HFFc6 (cell line): ENCODE measurements around the gene LAYN. TPM values are rescaled to one million over a fixed set of nuclear protein-coding genes. Genes with fewer than 3 reads are reported as not detected.
A peak's percentile ranks its signal among the peaks of the same experiment; 100 is the strongest.

ENCODE experiments used
- DNase-seq: peaks from one replicate; pipeline ENCODE4 v3.0.0-alpha.2; 2018
- H3K27ac Mint-ChIP-seq: 2 replicates; pipeline ENCODE4 v1.8.0; 2020; ENCODE audit warnings: mild to moderate bottlenecking, mixed read lengths
- H3K27me3 Mint-ChIP-seq: 2 replicates; pipeline ENCODE4 v1.8.0; 2021; ENCODE audit warnings: mild to moderate bottlenecking, moderate library complexity, mixed read lengths; ENCODE audit not compliant: insufficient read depth
- H3K36me3 Mint-ChIP-seq: 2 replicates; pipeline ENCODE4 v1.8.0; 2021; ENCODE audit warnings: low read depth, mixed read lengths
- H3K4me1 Mint-ChIP-seq: 2 replicates; pipeline ENCODE4 v1.8.0; 2020; ENCODE audit warnings: low read depth, mixed read lengths
- H3K4me3 Mint-ChIP-seq: 2 replicates; pipeline ENCODE4 v1.8.0; 2020; ENCODE audit warnings: mild to moderate bottlenecking, moderate library complexity, mixed read lengths
- H3K9me3 Mint-ChIP-seq: 2 replicates; pipeline ENCODE4 v1.8.0; 2020; ENCODE audit warnings: mild to moderate bottlenecking, mixed read lengths
- total RNA-seq, 6 experiments: library from RNA; stranded (reverse); fragmentation: NEBNext Ultra II Directional; extraction: Animal tissue kit (Norgen Biotek cat#: 25700); gene quantifications; 2 replicates in 1 of 6; 3 replicates in 5 of 6; pipeline ENCODE4 v1.2.3, GENCODE V29; 2021
- TF ChIP-seq, protein P1 (sequence below): fragments of 200-600 bp; sonication (generic); IDR thresholded peaks from 2 replicates; pipeline ENCODE4 v1.5.0; 2021; ENCODE audit warnings: antibody characterized with exemption, mild to moderate bottlenecking

LAYN gene
- total RNA-seq, 6 experiments from 2014 or later = 79.1 to 148 (median 132) TPM

DNA sequence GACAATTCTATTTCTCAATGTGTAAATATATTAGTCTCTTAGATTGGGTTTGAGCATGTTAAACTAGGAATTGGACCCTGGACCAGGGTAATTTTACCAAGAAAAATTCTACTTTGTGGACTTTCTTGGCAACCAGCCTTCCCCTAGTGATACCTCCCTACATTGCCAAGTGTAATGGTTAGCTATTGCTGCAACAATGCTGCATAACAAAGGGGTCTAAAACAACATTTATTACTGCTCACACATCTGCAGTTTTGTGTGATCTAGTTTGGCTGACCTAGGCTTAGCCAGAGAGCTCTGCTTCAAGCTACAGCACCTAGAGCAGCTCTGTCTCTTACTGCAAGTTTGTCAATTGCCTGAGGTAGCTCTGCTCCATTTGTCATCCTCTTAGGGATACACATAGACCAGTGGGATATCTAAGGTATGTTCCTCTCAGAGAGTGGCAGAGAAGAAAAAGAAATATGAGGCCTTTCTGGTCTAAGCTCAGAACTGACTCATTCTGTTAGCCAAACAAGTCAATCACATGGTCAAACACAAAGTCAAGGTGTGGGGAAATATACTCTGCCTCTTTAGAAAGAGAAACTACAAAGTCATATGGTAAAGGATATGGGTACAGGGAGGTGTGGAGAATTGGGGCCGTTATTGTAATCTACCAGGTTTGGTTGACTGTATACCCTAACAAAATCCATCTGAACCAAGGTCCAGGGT, 2.0 kb upstream of the LAYN start:
- no peak overlapping the region for H3K4me3 Mint-ChIP-seq
- TF ChIP-seq, protein P1, sequence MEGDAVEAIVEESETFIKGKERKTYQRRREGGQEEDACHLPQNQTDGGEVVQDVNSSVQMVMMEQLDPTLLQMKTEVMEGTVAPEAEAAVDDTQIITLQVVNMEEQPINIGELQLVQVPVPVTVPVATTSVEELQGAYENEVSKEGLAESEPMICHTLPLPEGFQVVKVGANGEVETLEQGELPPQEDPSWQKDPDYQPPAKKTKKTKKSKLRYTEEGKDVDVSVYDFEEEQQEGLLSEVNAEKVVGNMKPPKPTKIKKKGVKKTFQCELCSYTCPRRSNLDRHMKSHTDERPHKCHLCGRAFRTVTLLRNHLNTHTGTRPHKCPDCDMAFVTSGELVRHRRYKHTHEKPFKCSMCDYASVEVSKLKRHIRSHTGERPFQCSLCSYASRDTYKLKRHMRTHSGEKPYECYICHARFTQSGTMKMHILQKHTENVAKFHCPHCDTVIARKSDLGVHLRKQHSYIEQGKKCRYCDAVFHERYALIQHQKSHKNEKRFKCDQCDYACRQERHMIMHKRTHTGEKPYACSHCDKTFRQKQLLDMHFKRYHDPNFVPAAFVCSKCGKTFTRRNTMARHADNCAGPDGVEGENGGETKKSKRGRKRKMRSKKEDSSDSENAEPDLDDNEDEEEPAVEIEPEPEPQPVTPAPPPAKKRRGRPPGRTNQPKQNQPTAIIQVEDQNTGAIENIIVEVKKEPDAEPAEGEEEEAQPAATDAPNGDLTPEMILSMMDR = no peak
- peaks cover 26% of the 10 kb centered on the region for H3K36me3 Mint-ChIP-seq
- no peaks in the 10 kb centered on the region; the same call in 1 of the 2 replicates for H3K27me3 Mint-ChIP-seq
- H3K27ac Mint-ChIP-seq = no peak overlapping the region
- no peak for DNase-seq
- H3K4me1 Mint-ChIP-seq = peaks cover 58% of the 10 kb centered on the region
- H3K9me3 Mint-ChIP-seq = no peaks in the 10 kb centered on the region

DNA sequence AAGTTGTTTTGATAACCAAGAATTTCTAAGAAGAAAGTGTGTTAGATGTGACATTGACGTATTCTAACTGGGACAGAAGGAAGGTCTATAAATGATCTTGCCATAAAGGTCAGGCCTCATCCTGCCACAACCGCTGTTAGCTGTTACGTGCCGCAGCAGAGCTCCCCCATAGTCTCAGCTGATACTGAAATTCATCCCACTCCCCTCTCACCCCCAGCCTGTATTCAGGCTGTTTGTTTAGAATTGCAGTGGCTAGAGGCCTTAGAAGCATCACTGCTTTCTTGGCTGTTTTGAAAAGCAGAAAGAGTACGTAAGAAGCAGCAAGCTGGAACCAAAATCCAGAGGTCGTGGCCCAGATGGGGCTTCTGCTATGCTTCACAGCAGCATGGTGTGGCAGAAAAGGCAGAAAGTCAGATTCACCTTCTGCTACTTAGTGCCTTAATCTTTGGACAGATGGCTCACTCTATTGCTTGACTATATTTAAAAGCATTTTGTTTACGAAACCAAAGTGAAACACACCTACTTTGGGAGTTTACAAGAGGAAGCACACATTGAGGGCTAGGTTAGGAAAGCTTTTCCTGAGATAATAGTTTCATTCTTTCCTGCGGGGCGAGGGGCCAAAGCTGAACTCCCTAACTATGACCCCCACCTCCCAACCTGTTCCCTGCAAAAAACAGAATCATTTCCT, 950 bp upstream of the LAYN start:
- Mint-ChIP-seq H3K36me3 (peaks cover 36% of the 10 kb centered on the region), H3K9me3 (no peaks in the 10 kb centered on the region), H3K4me3 (peak overlapping the region; percentile 95), H3K27me3 (no peaks in the 10 kb centered on the region; the same call in 1 of the 2 replicates), H3K27ac (peak overlapping the region; percentile 38; the same call in 1 of the 2 replicates), H3K4me1 (peaks cover 64% of the 10 kb centered on the region)
- TF ChIP-seq, protein P1 = no peak
- DNase-seq = no peak

DNA sequence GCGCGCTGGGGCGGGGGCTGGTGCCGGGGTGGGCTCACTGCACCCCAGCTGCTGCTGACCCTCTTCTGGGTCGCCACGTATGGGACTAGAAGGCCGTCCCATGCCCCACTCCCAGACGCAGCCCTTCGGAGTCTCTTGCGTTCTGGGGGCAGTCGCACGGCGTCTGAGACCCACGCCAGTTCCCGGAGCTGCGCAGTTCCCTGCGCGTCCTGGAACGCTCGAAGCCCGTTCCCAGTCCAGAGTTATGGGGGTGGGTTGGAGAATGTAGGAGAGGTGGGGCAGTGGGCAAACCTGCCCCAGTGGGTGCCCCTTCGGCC, 375 bp downstream of the LAYN start:
- Mint-ChIP-seq H3K4me3 (peak overlapping the region; percentile 95), H3K4me1 (peaks cover 52% of the 10 kb centered on the region), H3K9me3 (no peaks in the 10 kb centered on the region), H3K27me3 (no peaks in the 10 kb centered on the region; the same call in 1 of the 2 replicates), H3K36me3 (peaks cover 49% of the 10 kb centered on the region), H3K27ac (peak overlapping the region; percentile 93)
- TF ChIP-seq, protein P1 = no peak
- no peak for DNase-seq

DNA sequence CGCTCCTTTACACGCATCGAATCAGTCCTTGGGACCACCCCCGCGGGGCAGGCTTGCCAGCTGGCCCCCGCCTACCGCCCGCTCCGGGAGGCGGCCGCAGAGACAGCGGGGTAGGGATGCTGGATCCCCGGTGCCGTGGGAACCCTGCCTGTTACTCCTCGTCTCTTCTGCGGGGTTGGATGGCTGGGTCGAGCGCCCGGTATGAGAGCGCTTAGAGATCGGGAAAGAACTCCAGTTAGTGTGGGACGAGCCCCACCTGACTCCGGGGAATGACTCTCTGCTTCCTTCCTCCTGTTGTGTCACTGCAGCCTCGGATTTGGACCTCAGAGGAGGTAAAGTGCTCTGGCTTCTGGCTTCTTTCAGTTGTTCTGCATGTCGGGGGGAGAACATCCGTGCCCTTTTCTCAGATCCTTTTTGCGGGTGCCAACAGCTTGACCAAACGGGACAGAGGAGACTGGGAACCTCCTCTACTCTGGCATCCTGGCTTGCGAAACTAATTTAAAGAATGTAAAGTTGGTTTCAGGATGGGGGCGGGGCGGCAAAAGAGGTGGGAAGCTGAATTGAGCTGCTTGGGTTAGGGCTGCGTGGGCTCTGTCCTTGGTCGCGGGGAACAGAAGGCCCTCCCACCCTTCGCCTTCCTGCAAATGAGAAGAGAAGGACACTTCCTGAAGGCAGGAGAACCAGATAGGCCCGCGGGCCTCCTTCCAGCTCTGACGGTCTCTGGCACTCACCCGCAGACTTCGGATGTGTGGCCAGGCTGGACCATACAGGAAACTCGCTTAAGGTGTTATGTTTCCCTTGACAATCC, 938 bp downstream of the LAYN start:
- Mint-ChIP-seq H3K9me3 (no peaks in the 10 kb centered on the region), H3K4me1 (peaks cover 52% of the 10 kb centered on the region), H3K27me3 (no peaks in the 10 kb centered on the region; the same call in 1 of the 2 replicates), H3K4me3 (peak overlapping the region; percentile 95), H3K27ac (peak overlapping the region; percentile 93), H3K36me3 (peaks cover 55% of the 10 kb centered on the region)
- DNase-seq = peak; percentile 13
- TF ChIP-seq, protein P1 = no peak

DNA sequence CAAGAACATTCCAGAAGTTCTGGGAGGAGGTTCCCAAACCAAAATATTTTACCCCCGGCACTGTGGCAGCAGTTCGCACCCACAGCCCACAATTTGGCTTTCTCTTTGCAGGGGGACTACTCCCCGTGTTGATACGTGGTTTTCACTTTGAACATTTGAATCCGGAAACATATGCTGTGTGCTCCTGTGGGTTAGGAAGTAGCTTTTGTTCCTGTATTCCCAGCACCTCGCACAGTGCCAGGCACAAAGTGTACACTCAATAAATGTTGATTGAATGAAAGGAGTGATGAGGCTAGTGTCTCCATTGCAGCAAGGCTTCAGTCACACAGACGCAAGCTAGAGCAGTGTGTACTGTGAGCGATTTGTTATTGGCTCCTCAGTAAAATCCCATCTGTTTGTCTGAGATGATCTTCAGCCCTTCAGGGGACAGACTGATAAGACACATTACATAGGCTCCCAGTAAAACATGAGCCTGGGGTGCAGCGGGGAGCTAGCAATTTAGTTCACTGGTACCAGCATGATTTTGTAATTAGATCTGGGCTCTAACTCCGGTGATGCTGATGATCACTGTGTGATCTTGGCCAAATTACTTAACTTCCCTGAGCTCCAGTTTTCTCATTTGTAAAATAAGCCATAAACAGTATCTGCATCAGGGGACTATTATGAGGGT, 2.2 kb downstream of the LAYN start:
- Mint-ChIP-seq H3K4me3 (peak overlapping the region; percentile 95), H3K9me3 (no peaks in the 10 kb centered on the region), H3K36me3 (peaks cover 68% of the 10 kb centered on the region), H3K27me3 (no peaks in the 10 kb centered on the region; the same call in 1 of the 2 replicates), H3K27ac (peak overlapping the region; percentile 54; the same call in 1 of the 2 replicates), H3K4me1 (peaks cover 52% of the 10 kb centered on the region)
- TF ChIP-seq, protein P1 = no peak
- DNase-seq = no peak
